Kidney epithelial cell (primary cell): ENCODE measurements around the gene STX16. TPM values are rescaled to one million over a fixed set of nuclear protein-coding genes. Genes with fewer than 3 reads are reported as not detected.

Source experiments
- DNase-seq: peaks from one replicate; pipeline ENCODE4 v3.0.0-alpha.2; 2010; ENCODE audit warnings: low read depth
- H3K27me3 ChIP-seq: 2 replicates; pipeline ENCODE4 v1.6.0; 2011; ENCODE audit warnings: low read length; ENCODE audit not compliant: control insufficient read depth, insufficient read depth
- H3K36me3 ChIP-seq: 2 replicates; pipeline ENCODE4 v1.5.1; 2011; ENCODE audit warnings: low read length; ENCODE audit not compliant: control insufficient read depth, insufficient read depth
- H3K4me3 ChIP-seq: 2 replicates; pipeline ENCODE4 v1.5.1; 2011; ENCODE audit warnings: low read depth, mild to moderate bottlenecking, control low read depth, low read length
- total RNA-seq: library from RNA; depleted of rRNA; stranded (reverse); fragments of >200 nt; gene quantifications from 2 replicates; pipeline ENCODE4 v1.2.3, GENCODE V29; 2015
- TF ChIP-seq, protein P1 (sequence below): IDR thresholded peaks from 2 replicates; pipeline ENCODE4 v1.5.1; 2011; ENCODE audit warnings: mild to moderate bottlenecking, moderate library complexity, low read length, control low read depth, inconsistent platforms; ENCODE audit not compliant: insufficient read depth, poor library complexity, severe bottlenecking

The STX16 gene
- total RNA-seq, 1 donor from 2014 or later: 53.6 TPM

GRCh38 chr20:58633161-58634053 is 17.7 kb upstream of the STX16 start:
- no peak for DNase-seq
- TF ChIP-seq, protein P1, sequence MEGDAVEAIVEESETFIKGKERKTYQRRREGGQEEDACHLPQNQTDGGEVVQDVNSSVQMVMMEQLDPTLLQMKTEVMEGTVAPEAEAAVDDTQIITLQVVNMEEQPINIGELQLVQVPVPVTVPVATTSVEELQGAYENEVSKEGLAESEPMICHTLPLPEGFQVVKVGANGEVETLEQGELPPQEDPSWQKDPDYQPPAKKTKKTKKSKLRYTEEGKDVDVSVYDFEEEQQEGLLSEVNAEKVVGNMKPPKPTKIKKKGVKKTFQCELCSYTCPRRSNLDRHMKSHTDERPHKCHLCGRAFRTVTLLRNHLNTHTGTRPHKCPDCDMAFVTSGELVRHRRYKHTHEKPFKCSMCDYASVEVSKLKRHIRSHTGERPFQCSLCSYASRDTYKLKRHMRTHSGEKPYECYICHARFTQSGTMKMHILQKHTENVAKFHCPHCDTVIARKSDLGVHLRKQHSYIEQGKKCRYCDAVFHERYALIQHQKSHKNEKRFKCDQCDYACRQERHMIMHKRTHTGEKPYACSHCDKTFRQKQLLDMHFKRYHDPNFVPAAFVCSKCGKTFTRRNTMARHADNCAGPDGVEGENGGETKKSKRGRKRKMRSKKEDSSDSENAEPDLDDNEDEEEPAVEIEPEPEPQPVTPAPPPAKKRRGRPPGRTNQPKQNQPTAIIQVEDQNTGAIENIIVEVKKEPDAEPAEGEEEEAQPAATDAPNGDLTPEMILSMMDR: no peak
- H3K27me3 ChIP-seq: no peaks in the 10 kb centered on the region
- no peaks in the 10 kb centered on the region for H3K36me3 ChIP-seq
- H3K4me3 ChIP-seq: no peak overlapping the region

DNA sequence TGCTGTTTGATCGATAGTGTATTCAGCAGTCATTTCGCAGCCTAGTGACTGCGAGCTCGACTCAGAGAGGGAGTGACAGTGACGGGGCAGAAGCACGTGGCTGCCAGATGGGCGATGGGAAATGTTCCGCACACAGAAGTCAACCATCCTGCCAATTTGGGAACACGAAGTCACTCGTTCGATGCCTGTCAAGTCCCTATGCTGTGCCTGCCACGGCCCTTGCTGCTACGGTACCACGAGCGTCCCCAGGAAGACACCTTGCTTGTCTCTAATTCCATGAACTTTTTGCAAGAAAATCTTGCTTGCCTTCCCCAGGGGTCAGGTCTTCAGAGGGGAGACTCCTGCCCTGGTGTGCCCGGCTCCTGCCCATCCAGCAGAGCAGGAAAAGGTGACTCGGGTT is 17.0 kb upstream of the STX16 start:
- H3K27me3 ChIP-seq: no peaks in the 10 kb centered on the region
- TF ChIP-seq, protein P1: no peak
- no peak overlapping the region for H3K4me3 ChIP-seq
- DNase-seq: no peak
- no peaks in the 10 kb centered on the region for H3K36me3 ChIP-seq

- Histone ChIP-seq H3K36me3 (no peaks in the 10 kb centered on the region), H3K27me3 (no peaks in the 10 kb centered on the region), H3K4me3 (no peak overlapping the region)
- TF ChIP-seq, protein P1: no peak
- no peak for DNase-seq
Observed at GRCh38 chr20:58634521-58635278, 16.4 kb upstream of the STX16 start.

GRCh38 chr20:58635279-58635665 is 15.8 kb upstream of the STX16 start:
- no peak for DNase-seq
- H3K4me3 ChIP-seq: no peak overlapping the region
- no peaks in the 10 kb centered on the region for H3K27me3 ChIP-seq
- no peaks in the 10 kb centered on the region for H3K36me3 ChIP-seq
- TF ChIP-seq, protein P1: no peak

GRCh38 chr20:58636396-58636982 is 14.6 kb upstream of the STX16 start:
- Histone ChIP-seq H3K4me3 (no peak overlapping the region), H3K27me3 (no peaks in the 10 kb centered on the region), H3K36me3 (no peaks in the 10 kb centered on the region)
- TF ChIP-seq, protein P1: no peak
- DNase-seq: no peak
